GM10847 (cell line): Measurements from ENCODE around the gene EGFL7.

Experiments
- POLR2A ChIP-seq: IDR thresholded peaks from 2 replicates; pipeline ENCODE4 v1.6.1; 2011; ENCODE audit not compliant: insufficient read length; ENCODE audit errors: extremely low read depth

EGFL7 gene

GRCh38 chr9:136650648-136651047 lies 12.1 kb upstream of the EGFL7 start:
- no peak for TF ChIP-seq POLR2A

- TF ChIP-seq POLR2A, result no peak
These were observed 10.9 kb upstream of the EGFL7 start for GRCh38 chr9:136651860-136652259.

- no peak for TF ChIP-seq POLR2A
These were observed 9.2 kb upstream of the EGFL7 start for GRCh38 chr9:136653323-136654079.

DNA sequence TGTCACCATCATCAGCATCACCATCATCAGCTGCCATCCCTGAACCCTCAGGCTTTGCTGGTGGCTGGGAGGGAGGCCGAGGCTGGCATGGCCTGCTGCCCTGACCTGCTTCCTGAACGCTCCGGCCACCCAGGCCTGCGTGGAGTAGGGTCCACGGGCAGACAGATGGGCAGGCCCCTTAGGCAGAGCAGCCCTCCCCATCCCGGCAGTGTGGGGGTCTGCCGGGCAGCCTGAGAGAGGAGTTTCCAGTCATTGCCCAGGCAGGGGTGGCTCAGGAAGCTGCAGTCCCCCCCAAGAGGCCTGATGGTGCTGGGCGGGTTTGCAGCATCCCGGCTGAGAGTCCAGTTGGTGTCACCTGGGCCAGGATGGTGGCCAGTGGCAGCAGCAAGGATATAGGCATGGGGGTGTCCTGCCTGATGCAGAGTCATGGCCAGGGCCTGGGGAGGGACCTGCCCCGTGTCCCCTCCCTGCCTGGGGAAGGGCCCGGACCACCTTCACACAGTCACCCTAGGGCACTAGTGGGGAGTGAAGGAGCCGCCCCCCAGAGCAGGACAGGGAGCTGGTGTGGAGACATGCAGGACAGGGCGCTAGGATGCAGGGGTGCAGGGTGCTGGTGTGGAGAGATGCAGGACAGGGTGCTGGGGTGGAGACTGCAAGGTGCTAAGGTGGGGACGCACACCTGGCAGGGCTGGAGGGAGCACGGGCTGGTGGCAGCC lies 7.7 kb upstream of the EGFL7 start:
- TF ChIP-seq POLR2A, result no peak

DNA sequence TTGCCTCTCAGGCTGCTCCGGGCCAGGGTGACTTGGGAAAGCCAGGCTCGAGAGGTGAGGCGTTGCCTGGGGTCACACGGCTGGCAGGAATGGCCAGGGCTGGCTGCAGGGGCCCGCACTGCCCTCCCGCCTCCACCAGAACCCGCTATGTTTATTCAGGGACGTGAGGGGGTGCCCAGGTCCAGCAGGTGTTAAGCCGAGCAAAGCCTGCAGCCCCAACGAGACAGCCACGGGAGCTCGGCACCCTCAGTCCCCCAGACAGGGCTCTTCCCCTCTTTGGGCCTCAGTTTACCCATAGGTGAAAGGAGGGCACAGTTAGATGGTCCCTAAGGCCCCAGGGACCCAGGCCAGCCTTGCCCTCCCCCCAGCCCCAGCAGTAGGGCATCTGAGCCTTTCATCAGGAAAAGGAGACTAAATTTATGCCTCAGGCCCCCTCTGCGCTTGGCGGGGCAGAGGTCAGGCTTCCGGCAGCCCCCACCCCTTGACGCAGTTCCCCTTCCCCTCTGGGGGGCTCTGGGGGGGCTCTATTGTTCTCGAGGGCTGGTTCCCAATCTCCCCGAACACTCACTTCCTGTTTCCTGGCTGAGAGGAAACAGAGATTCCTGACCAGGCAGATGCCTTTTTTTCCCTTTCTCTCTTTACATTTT lies 7.1 kb upstream of the EGFL7 start:
- no peak for TF ChIP-seq POLR2A

DNA sequence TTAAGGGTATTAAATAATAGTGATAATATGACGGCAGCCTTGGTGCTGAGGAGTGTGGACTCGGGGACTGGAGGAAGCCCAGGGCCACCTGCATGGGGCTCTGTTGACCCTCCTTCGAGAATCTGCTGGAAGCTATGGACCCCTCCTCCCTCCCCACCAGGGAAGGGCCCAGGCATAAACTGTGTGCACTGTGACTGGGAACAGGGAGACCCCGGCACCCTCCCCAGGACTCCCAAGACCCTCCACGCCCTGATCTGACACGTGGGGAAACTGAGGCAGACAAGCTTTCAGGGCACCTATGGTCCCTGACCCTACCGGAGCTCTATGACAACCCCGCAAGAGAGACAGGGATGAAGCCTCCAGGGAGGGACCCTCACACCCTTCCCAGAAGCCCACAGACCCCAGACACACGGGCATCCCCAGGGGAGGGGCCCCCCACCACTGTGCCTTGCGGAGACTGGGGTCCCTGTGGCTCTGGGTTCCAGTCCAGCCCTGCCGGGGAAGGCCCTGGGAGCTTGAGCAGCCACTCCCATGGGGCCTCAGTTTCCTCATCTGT lies 6.5 kb upstream of the EGFL7 start:
- TF ChIP-seq POLR2A, result no peak

- TF ChIP-seq POLR2A, result no peak
These were observed 5.7 kb upstream of the EGFL7 start for GRCh38 chr9:136656795-136657611.

GRCh38 chr9:136657974-136658848 lies 4.5 kb upstream of the EGFL7 start:
- TF ChIP-seq POLR2A, result no peak

GRCh38 chr9:136658849-136659535 lies 3.7 kb upstream of the EGFL7 start:
- no peak for TF ChIP-seq POLR2A

GRCh38 chr9:136659861-136660784 lies 2.6 kb upstream of the EGFL7 start:
- no peak for TF ChIP-seq POLR2A

DNA sequence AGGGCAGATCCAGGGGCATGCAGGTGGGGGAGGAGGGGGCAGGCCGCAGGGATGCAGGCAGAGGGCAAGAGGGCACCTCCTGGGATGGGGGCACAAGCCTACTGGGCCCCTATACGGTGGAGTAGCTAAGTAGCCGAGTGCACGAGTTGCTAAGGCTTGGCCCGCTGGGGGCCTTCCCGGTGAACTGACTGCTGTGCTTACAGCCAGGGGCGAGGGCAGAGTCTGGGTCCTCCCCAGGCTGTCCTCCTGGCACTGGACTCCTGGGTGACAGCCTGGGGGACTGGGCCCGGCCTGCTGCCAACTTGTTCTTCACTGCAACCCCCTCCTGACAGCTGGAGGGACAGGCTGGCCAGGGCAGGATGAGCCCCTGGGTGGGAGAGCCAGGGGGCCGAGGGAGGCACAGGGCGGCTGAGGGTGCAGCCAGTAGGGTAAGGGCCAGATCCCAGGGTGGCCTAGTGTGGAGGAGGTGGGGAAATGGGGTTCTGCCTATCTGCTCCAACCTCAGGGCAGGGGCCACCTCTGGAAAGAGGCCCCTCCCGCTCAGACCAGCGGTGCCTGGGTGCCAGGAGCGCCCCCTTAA lies 1.7 kb upstream of the EGFL7 start:
- TF ChIP-seq POLR2A, result no peak
